Fibroblast of the conjunctiva (primary cell): ENCODE data around the gene ZNF584.
"Not testable (repeated sequence)": the region's sequence is repeated elsewhere in the genome, so short reads cannot be mapped to it uniquely, and the experiment has no call there.

Experiments used
- DNase-seq: peaks from one replicate; pipeline ENCODE4 v3.0.0-alpha.2; 2010; ENCODE audit warnings: low read depth

Gene ZNF584

DNA sequence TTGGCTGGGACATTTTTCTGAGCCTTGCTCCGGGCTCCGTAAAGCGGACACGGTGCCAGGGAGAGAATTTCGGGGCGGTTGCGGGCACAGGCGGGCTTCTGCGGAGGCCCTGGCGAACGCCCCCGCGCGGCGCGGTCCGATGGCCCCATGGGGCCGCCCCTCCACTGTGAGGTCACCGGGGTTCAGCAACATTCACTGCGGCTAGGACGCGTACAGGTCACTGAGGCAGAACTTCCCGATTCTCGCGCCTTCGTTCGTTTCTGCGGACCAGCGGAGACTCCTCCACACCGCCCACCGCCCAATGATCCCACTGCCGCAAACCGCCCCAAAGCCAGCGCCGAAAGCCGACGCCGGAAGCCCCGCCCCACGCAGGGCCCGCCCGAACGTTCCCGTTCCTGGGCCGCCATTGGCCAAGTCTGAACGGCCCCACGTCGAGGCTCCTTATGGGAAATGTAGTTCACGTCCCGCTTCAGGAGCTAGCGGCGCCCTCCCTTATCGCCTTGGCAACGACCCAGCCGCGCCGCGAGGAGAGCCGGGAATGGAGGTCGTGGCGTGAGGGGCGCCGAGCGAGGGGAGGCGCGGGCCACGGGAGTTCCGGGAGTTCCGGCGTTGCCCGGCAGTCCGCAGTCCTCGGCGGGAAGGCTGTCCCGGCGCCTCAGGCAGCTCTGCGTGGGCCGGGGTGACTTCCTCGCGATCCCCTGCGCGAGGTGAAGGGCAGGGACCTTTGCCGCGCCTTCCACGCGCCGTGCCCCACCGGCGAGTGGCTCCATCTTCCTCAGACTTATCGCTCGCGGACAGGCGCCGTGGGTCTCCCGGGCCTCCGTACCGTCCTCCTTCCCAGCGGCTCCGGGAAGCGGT lies at the start of gene ZNF584:
ZNF584 (plus strand) TSS at position 498 of the 858 bp plus-strand sequence. CDS start 499 bp downstream, outside the sequence.
- peak; percentile 90 for DNase-seq

DNA sequence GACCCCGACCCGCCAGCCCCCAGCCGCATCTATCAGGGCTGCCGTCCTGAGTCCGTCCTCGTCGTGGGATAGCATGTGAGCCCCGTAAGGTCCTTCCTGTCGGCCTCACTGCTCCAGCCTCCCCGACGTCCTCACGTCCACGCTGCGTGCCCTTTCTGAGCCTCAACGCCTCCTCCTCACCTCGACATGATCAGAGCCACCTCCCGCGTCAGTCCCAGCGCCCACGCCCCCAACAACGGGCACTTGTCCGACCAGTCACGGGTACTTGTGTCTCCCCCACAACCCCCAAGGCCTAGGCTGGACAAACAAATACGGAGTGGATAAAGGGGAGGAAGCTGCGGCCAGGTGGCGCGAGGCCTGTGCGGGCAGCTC lies 46.6 kb upstream of the ZNF584 start:
- DNase-seq: peak; percentile 26

DNA sequence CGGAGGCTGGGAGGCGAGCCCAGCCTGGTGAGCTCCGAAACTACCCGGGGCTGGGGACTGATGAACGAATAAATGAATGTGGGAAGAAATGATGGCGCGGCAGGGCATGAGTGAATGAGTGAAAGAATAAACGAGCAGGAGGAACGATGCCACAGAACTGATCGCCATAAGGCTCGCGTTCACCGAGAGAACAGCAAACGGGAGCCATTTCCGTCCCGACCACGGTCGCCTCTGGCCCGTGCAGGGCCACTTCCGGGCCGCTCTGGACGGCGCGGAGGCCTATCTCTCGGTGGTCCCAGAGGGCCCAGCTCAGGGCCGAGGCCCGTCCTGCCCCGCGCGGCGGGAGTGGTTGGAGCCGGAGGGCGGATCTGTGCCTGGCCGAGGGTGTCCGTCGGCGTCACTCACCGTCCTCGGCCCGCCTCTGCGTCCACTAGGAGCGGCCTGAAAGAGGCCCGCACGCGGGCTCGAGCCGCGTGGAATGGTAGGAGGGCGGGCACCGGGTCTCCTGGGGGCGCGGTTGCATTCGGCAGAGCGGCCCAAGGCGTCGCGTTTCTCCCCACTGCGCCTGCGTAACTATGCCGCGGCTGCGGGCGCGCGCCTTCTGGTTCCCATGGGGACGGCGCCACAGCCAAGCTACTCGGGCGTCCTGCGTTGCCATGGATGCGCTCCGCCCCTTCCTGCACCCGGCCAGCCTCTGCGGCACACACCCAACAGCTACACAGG lies 46.0 kb upstream of the ZNF584 start, which contains the start of gene ZNF497:
ZNF497 (minus strand) TSS at position 480 of the 723 bp plus-strand sequence. CDS start 5,116 bp downstream, outside the sequence.
- peak; percentile 94 for DNase-seq

DNA sequence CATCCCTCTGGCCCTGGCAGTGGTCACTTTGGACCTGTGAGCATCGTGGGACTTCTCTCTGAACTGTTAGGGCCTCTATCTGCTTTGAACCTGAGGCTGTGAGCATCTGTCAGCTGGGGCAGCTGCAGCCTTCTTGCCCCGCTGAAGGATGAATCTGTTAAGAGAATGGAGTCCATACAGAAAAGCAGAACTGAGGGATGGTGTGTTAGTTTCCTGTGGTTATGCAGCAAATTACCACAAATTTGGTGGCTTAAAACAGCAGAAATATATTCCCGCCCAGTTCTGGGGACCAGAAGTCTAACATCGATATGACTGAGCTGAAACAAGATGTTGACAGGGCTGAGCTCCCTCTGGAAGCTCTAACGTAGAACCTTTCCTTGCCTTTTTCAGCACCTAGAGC lies 44.3 kb upstream of the ZNF584 start:
- DNase-seq: no peak

DNA sequence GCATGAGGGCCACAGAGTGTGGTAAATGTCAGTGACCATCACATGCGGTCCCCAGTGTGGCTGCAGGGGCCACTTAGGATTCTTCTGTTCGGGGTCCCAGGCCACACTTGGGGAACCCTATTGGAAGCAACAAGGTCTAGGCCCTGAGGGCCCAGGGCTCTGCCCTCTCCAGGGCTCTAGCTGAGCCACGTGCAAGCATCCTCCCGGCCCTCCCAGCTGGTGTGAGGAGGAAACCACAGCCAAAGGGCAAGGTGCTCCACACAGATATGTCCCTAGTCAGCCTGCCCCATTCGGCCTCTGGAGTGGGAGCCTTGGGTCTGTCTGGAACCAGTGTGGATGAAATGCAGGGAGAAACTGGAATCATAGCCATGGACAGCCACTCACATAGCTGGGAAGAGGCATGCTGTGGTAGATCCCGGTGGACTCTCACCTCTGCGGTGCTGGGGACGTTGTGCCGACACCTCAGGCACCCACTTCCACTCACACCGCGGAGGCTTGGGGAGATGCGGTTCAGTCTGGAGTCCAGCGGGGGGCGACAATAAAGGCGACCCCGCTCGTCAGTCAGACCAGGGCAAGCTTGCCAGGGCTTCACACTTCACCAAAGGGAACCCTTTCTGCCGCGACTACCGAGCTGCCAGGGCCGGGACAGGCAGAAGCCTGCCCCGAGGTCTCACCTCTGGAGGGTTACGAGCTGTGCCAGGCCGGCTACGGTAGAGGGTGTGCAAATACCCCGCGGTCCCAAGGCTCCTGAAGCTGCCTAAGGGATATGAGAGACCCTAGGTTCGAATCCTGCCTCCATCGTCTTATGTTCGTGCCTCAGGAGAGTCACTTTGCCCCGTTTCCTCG lies 41.6 kb upstream of the ZNF584 start:
- DNase-seq: no peak

DNA sequence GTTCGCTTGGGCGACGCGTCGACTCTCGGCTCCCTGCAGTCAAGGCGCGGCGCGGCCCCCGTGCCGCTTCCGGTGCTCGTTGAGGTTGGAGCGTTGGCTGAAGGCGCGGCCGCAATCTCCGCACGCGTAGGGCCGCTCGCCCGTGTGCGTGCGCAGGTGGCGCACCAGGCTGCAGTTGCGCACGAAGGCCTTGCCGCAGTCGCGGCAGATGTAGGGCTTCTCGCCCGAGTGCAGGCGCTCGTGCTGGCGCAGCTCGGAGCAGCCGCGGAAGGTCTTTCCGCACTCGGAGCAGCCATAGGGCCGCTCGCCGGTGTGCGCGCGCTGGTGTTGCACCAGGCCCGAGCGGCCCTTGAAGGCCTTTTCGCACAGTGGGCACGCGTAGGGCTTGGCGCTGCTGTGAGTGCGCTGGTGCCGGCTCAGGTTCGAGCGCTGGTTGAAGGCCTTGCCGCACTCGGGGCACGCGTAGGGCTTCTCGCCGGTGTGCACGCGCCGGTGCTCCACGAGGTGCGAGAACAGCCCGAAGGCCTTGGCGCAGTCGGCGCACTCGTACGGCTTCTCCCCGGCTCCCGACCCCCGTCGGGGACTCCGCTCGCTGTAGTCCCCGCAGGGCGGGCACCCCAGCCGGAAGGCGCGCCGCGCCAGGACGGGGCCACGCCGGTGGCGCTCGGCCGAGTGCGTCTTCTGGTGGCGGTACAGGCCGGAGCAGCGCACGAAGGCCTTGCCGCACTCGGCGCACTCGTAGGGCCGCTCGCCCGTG lies 40.6 kb upstream of the ZNF584 start:
- DNase-seq: no peak

DNA sequence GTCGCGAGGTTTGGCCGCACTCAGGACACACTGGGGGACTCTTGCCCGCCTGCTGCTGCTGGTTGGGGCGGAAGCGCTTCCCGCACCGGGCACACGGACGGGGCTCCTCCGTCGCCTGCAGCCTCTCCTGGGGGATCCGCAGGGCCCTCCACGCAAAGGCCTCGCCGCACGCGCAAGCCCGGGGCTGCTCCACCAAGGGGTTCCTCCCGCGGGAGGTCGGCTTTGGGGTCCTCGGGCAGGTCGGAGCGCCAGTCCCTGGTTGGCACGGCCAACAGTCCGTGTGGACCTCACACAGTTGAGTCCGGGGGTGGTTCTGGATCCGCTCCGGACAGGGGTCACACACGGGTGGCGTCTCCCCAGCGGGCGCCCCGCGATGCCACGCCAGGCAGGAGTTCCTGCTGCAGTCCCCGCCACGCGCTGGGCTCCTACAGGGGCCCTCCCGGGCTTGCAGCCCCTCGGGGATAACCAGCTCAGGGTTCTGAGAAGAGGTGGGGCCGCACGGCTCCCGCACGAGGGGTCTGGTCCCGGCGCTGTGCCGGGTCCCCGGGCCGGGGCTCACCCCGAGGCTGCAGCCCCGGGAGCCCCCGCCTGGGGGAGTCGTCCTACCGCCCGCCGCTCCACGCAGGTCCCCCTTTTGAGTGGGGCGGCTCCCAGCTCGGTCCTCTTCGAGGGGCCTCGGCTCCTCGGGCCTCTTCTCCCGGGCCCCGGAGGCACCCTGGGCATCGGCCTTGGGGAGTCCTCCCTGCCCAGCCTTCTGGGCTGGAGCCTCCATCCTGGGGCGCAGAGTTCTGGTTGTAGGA lies 39.7 kb upstream of the ZNF584 start:
- DNase-seq: no peak

DNA sequence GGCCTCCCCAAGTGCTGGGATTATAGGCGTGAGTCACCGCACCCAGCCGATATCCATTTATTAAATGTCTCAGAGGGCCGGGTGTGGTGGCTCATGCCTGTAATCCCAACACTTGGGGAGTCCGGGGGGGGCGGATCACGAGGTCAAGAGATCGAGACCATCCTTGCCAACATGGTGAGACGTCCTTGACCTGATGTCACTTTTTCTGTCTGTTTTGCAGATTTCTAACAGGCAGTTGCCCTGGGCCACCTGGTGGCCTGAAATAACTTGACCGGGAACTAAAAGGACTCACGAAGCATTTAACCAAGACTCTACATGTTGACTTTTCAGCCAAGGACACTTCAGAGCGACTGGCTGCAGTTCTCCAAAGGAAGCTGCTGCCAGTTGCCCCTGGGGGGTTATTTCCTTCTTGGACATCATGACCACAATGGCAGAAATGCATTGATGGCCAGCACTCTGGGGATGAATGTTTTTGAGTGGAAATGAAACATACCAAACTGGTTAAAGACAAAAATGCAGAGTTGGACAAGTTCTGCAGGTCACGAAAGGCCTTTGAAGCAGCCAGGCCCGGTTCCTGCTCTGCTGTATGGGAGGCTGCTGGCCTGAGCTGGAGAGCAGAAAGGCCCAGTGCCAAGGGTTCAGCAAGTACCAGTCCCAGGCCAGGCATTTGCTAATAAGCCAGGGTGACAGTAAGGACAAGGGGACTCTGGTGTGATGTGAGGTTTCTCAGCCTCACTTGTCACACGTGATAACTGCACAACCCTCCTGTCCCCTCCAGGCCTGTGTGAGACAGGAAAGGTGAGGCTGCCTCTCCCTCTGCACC lies 35.9 kb upstream of the ZNF584 start:
- DNase-seq: no peak

DNA sequence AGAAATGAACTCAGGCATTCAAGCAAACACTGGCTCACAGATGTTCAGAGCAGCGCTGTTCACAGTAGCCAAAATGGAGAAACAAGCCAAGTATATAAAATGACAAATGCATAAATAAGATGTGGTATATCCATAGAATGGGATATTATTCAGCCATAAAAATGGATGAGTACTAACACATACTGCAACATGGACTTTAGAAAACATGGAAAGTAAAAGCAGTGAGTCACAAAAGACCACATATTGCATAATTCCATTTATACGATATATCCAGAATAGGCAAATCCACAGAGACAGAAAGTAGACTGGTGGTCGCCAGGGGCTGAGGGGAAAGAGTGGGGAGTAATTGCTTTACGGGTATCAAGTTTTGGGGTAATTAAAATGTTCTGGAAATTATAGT lies 34.2 kb upstream of the ZNF584 start:
- DNase-seq: no peak

DNA sequence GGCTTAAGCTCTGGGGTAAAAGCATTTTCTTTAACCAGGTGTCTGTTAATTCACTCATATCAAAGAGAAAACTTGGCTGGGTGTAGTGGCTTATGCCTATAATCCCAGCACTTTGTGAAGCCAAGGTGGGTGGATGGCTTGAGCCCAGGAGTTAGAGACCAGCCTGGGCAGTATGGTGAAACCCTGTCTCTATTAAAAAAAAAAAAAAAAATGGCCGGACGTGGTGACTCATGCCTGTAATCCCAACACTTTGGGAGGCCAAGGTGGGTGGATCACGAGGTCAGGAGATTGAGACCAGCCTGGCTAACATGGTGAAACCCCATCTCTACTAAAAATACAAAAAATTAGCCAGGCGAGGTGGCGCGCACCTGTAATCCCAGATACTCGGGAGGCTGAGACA lies 31.7 kb upstream of the ZNF584 start:
- not testable (repeated sequence) for DNase-seq

DNA sequence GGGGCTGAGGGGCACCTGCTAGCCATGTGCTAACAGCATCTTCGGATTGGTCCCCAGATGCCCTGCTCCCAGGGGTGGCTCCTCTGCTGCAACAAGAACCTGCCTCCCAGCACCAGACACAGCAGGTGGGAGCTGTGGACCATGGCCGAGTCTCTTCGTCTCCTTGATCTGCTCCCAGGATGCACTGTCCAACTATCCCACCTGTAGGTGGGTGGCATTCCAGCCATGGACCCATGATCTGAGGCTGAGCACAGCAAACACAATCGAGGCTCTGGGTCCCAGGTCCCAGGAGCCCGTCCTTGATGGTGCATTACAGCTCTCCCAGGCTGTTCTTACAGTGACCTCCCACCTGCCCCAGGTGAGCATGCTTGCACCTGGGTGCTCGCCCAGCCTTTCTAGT lies 29.2 kb upstream of the ZNF584 start:
- no peak for DNase-seq

DNA sequence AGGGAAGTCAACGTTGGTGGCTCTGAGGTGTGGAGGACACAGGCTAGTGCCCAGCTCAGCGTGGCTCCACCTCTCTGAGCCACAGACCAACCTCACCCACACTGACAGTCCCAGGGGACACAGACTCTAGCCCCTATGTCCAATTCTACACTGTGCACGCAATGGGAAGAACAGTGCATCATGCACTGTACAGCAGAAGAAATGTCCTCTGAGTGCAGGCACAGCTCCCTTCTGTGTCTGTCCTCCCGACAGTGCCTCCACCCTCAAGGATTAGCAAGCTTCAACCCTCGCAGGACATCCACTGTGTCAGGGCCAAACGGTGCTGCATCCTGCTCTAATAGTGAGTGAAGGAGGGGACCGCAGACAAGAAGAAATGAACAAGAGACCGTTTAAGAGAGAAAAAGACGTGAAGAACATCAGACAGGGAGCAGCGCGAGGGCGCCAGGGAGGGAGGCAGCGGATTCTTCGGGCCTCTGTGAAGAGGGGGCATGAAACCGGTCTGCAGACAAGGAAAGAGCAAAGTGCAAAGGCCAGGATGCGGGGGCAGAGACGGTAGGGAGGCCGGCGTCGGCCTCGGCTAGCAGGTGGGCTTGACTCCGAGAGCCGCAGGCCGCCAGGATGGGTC lies 28.3 kb upstream of the ZNF584 start:
- DNase-seq: no peak

DNA sequence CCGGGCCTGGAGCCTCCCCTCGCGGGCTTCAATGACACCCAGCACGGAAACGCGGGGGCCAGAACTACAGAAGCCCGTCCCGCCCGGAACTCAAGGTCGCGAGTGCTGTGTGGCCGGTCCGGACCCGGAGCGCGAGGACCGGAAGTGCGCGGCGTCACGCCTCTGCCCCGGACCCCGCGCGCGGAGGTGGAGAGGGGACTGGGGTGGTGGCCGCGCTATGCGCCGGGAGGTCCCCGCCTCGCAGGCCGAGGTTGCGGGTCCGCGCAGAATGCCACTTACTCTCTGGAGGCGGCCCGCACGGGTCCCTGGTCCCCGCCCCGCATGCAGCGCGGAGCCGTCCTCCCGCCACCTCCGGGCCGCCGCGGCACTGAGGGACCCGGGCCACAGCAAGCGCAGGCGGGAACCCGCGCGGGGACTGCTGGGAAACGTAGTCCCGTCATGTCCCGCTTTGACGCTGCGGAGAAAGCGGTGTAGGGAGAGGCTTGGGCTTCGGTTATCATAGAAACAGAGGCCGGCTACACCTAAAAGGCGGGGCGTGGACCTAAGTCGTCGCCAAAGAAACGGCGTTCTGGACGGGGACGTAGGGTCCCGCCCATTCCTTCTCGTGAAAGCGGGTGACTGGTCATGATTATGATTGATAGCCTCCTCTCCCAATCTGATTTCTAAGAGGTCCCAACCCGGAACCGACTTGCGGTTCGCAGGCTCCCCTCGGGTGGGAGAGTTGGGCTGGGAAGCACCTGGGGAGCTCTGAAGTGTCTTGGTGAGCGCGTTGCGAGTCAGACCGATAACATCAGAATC lies 27.6 kb upstream of the ZNF584 start, which contains the start of gene ZNF837:
ZNF837 (minus strand) TSS at position 369 of the 798 bp plus-strand sequence. CDS start 11,698 bp downstream, outside the sequence.
- peak; percentile 100 for DNase-seq

DNA sequence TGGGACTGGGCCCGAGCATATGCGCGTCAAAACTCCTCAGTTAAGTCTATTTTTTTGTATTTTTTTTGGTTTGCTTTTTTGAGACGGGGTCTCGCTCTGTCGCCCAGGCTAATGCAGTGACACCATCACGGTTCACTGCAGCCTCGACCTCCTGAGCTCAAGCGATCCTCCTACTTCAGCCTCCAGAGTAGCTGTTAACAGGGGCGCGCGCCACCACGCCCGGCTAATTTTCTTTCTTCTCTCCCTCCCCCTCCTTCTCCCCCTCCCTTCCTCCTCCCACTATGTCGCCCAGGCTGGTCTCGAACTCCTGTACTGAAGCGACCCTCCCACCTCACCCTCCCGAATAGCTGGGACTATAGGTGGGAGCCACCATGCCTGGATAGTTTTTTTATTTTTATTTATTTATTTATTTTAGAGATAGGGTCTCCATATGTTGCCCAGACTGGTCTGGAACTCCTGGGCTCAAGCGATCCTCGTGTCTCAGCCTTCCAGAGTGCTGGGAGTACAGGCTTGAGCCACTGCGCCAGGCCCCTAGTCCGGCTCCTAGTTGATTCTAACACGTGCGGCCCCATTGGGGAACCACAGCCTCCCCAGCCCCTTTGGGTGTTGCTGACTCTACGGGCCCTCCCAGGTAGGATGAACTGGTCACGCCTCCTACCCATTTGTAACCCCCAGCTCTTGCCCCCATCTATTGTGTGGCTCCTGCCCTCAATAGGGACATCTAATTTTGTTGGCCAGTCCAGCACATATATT lies 26.8 kb upstream of the ZNF584 start:
- DNase-seq: no peak

DNA sequence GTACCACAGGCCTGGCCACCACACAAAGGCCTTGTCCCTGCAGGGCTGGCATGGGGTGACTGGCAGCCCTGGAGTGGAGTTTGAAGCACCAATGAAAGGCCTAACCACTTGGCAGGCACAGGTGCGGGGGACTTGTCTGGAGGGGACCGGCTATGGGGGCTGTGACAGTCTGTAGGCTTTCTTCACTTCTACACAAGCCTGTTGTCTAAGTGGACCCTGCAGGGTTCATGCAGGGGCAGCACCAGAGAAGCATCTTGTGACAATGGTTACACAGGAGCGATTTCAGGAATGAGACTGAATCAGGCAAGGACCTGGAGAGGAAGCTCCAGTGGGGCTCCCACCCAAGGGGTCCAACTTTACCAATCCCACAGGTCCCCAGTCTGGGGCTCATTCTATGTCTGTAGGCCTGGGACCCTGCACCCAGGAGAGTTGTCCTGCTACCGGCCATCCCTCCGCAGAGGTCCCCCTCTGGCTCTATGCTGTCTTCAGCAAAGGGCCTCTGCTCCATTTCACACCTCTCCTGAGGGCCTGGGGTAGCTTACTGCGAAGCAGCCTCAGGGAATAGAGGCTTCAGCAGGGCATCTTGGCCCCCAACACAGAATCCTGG lies 25.3 kb upstream of the ZNF584 start:
- DNase-seq: no peak

DNA sequence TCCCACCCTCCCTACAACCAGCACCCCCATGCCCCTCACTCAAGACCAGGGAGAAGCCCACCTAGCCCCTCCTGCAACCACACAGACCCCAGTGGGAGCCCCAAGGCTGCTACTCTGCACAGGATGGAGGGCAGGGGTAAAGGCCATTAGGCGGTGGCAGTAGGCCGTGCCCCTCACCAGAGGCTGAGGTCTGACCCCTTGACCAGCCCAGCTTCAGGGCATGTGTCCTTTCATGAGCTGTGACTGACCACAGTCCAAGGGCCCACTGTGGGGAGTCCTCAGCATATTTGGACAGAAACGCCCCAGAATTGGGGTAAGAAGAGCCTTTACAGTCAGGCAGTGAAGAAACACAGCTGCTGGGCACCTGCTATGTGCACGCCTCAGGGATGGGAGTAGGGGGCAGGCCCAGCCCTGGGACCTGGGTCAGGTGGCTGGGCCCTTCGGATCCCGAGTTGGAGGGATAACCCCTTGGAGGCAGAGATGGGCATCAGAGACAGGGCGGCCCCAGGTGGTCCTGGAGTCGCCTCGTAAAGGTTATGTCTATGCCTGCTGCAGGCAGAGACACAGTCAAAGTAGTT lies 23.0 kb upstream of the ZNF584 start:
- no peak for DNase-seq
